HK-2 (cell line): ENCODE data around the gene NPY5R.

Source experiments
- DNase-seq: peaks from one replicate; pipeline ENCODE4 v3.0.0-alpha.2; 2018; ENCODE audit not compliant: unreplicated experiment

The NPY5R gene

GRCh38 chr4:163343604-163344146 lies at the start of gene NPY5R:
Gene NPY5R, plus strand, starts transcription at chr4:163343892. Its CDS starts 6,382 bp downstream, at chr4:163350274.
- DNase-seq: no peak

GRCh38 chr4:163295138-163295537 lies 48.6 kb upstream of the NPY5R start:
- DNase-seq: no peak

GRCh38 chr4:163300445-163300844 lies 43.2 kb upstream of the NPY5R start:
- no peak for DNase-seq

- DNase-seq: no peak
Measured at GRCh38 chr4:163303069-163303468, 40.6 kb upstream of the NPY5R start.

- no peak for DNase-seq
Measured at GRCh38 chr4:163309466-163309865, 34.2 kb upstream of the NPY5R start.

GRCh38 chr4:163317110-163317509 lies 26.6 kb upstream of the NPY5R start:
- DNase-seq: no peak

- no peak for DNase-seq
Measured at GRCh38 chr4:163330916-163331628, 12.6 kb upstream of the NPY5R start.

GRCh38 chr4:163331629-163332376 lies 11.9 kb upstream of the NPY5R start:
- DNase-seq: peak; percentile 38

- DNase-seq: peak; percentile 84
Measured at GRCh38 chr4:163332526-163333406, 10.9 kb upstream of the NPY5R start, which contains the start of gene NPY1R. Gene NPY1R, minus strand, starts transcription at chr4:163332596. Its CDS starts 6,042 bp downstream, at chr4:163326554.

GRCh38 chr4:163335384-163335783 lies 8.3 kb upstream of the NPY5R start:
- DNase-seq: no peak

GRCh38 chr4:163344147-163345125 lies 744 bp downstream of the NPY5R start:
- DNase-seq: peak; percentile 53

GRCh38 chr4:163350672-163351071 lies 7.0 kb downstream of the NPY5R start:
- no peak for DNase-seq

GRCh38 chr4:163353054-163353453 lies 9.4 kb downstream of the NPY5R start:
- no peak for DNase-seq

- no peak for DNase-seq
Measured at GRCh38 chr4:163356104-163356503, 12.4 kb downstream of the NPY5R start.

- DNase-seq: no peak
Measured at GRCh38 chr4:163367651-163368050, 24.0 kb downstream of the NPY5R start.

GRCh38 chr4:163372029-163372428 lies 28.3 kb downstream of the NPY5R start:
- DNase-seq: no peak

- no peak for DNase-seq
Measured at GRCh38 chr4:163378661-163379060, 35.0 kb downstream of the NPY5R start.

GRCh38 chr4:163380703-163381102 lies 37.0 kb downstream of the NPY5R start:
- DNase-seq: no peak

GRCh38 chr4:163382178-163382869 lies 38.6 kb downstream of the NPY5R start:
- no peak for DNase-seq

- no peak for DNase-seq
Measured at GRCh38 chr4:163384434-163384833, 40.7 kb downstream of the NPY5R start.
